IPS-NIHi11 (cell line): ENCODE data around the gene NPW.

Experiments
- DNase-seq: peaks from one replicate; pipeline ENCODE4 v3.0.0; 2012; ENCODE audit warnings: mixed read lengths, low spot score

The NPW gene

DNA sequence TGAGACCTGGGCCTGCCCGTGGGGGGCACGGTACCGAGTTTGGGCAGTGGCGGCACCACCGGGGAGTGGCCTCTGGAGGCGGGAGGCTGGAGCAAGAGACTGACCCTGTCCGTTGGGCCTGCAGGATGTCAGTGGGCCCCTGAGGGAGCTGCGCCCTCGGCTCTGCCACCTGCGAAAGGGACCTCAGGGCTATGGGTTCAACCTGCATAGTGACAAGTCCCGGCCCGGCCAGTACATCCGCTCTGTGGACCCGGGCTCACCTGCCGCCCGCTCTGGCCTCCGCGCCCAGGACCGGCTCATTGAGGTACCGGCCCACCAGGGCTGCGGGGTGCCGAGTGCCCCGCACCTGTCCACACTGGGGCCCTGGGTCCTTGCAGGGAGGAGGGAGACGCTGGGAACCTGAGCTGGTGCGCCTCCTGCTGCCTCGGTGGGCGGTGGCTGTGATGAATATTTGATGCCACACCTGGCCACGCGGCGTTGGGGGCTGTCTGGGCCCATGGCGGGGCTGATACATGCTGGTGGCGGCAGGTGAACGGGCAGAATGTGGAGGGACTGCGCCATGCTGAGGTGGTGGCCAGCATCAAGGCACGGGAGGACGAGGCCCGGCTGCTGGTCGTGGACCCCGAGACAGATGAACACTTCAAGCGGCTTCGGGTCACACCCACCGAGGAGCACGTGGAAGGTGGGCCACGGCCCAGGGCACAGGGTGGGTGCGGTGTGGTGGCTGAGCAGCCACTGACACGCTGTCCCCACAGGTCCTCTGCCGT, 16.8 kb downstream of the NPW start:
- DNase-seq, result no peak

DNA sequence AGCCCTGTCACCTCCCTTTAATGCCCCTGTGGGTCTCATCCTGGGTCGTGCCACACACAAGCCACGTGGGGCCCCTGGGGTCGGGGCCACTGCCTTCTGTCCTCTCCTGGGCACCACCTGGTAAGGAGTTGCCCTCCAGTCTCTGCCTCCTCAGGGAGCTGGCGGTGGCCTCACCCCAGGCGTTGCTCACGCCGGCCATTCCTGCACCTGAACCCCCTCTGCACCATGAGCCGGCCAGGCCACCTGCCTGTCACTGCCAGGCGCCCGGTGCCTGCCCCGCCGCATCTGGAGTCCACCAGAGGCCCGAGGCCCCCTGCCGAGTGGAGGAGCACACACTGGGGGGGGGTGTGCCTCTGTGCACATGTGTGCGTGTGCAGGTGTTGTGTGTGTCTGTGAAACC, 17.5 kb downstream of the NPW start:
- DNase-seq, result no peak

DNA sequence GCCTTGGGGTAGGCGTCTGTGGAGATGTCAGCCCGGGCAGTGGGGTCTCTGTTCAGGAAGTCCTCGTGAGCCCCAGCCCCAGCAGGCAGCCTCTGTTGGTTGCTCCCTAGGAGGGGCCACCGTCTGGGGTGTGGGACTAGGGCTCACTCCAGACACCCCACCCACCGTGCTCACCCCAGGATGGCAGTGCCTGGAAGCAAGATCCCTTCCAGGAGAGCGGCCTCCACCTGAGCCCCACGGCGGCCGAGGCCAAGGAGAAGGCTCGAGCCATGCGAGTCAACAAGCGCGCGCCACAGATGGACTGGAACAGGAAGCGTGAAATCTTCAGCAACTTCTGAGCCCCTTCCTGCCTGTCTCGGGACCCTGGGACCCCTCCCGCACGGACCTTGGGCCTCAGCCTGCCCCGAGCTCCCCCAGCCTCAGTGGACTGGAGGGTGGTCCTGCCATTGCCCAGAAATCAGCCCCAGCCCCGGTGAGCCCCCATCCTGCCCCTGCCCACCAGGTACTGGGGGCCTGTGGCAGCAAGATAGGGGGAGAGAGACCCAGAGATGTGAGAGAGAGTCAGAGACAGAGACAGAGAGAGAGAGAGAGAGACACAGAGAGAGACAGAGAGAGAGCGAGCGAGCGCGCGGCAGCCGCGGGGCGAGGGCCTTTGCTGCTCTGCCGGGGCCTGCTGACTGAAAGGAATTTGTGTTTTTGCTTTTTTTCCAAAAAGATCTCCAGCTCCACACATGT, 18.2 kb downstream of the NPW start:
- DNase-seq, result no peak

DNA sequence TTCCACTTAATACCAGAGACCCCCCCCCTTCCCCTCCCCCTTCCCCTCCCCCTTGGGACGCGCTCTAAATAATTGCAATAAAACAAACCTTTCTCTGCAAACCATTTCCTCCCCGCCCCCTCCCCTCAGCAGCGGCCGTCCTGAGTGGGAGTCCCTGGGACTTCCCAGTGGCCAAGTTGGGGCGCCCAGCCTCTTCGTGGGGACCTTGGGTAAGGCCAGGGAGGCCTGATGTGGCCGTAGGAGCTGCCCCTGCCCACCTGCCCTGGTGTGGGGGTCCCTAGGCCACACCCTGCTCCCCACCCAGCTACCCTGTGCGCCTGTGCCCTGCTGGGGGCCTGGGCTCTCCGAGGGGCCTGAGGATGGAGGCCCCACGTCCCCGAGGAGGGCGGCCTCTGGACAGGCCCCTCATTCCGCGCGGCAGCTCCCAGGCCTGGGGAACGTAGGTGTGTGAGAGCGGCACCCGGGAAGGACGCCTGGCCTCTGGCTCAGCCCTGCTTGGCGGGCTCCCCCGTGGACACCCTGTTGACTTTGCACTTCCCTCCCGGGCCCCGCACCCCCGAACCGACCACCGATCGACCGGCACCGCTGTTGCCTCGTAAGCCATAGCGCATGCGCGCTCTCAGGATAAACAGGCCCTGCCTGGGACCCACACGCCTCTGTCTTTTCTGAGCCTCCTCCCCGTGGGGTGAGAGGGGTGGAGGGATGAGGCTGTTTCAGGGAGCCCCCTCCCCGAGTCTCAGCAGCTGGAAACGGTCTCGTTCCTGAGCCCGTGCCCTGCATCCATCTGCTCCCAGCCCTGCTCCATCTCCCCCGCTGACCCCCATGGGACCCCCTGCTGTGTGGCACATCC, 19.0 kb downstream of the NPW start:
- DNase-seq, result no peak

DNA sequence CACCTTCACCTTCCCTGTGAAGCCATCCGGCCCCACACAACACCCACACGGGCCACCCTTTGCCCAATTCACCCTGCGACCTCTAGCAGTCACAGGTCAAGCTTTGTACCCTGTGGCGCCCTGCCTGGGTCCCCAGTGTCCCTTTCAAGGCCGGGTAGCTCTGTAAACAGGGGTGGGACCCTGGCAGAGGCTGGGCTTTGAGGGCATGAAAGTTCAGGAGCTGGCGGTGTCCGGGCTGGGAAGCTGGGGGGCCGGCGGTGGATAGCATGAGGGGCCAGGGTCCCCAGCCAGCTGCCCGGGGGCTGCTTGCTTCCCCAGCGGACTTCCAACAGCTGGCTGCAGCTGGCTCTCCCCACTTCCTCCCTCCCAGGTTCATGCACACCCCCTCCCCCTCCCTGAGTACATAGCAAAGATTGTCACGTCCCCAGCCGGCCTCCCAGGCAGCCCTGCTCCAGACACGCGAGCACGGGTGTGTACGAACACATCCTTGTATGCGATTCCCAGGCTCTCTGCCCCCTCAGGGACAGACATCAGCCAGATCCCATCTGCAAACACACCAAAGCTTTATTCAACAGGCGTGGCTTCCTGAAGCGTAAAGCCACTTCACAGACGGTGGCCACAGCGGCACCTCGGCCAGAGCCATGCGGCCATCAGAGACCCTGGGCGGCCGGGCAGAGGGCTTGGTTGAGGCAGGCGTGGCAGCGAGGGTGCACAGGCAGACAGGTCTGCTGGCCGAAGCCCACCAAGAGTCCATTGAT, 19.9 kb downstream of the NPW start:
- DNase-seq, result no peak

DNA sequence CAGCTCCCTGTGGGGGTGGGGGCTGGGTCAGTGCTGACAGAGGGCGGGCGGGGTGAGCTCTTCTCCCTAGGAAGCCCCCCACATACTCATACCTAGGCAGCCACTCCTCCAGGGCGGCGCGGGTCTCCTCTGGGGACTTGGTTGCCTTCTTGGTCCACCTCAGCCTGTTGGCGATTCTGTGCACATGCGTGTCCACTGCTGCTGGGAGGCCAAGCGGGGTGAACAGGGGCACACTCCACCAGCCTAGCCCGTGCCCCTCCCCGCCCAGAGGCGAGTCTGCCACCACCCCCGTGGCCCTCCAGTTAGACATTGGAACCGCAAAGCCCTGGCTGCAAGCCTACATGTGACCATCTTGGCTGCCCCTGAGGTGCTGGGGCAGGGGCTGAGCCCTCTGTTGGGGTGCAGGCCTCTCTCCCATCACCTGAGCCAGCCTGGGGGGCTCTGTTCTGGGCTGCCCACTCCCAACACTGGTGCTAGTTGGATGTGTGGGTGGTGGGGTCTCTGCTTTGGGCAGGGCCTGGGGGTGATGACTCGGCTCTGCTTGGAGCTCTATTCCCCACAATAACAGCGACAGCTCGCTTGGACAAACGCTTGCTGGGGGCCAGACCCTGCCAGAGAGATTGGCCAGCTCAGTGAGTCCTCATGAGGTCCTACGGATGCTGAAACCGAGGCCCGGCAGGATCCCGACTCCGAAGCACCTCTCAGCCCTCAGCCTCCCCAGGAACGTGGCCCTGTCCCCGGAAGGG, 20.6 kb downstream of the NPW start:
- no peak for DNase-seq

DNA sequence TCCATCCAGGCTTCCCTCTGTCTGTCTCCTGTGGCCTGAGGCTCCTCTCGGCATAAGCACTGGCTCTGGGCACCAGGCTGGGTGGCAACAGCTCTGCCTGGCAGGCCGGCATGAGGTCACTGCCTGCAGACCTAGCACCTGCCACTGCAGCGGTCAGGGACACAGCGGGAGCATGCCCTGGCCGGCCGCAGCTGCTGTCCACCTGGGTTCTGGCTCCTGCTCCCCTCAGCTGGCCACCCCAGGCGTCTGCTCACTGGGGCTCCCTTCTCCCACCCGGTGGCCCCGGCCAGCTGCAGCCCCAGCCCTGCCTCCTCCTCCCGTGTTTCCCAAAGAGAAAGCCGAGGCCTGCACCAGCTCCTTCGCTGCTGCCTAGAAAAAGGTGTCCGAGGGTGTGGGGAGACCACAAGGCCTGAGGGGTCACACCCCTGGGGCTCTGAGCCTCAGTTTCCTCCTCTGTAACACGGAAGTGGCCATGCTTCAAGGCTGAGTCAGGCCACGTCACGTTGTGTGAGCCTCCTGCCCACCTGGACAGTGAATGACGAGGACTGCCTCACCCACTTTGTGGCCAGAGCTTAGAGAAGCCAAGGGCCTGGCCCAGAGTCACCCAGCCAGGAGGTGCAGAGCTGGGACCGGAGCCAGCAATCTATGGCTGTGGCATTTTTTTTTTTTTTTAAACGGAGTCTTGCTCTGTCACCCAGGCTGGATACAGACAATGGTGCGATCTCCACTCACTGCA, 21.4 kb downstream of the NPW start:
- DNase-seq, result no peak

DNA sequence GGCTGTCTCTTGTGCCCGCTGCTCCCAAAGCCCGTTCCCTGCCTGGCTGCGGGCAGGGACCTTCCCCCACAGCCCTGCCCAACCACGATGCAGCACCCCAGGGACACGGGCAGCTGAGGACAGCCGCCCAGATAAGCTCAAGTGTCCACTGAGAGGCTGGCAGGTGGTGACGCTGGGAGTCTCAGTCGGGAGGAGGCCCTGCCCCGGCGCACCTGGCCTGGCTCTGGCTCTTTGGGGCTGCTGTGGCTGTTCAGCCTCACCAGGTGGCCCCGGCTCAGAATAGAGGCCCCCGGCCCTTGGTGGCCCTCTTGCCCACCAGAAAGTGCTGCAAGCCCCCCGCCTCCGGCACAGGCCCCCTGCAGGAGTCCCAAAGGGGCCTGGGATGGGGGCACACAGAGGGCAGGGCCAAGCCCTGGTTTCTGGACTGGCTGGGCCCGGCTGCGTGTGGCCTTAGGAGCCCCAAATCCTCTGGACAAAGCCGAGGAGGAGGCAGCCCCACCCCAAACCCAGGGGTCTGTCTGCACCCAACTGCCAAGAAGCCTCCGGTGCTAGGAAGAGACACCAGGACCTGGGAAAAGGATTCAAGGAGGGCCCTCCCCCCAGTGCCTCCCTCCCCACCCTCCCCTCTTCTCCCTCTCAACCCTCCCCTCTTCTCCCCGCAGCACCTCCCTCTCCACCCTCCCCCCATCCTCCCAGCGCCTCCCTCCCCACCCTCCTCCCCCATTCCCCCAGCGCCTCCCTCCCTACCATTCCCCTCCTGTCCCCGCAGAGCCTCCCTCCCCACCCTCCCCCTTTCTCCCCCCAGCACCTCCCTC, 22.8 kb downstream of the NPW start:
- DNase-seq, result no peak

DNA sequence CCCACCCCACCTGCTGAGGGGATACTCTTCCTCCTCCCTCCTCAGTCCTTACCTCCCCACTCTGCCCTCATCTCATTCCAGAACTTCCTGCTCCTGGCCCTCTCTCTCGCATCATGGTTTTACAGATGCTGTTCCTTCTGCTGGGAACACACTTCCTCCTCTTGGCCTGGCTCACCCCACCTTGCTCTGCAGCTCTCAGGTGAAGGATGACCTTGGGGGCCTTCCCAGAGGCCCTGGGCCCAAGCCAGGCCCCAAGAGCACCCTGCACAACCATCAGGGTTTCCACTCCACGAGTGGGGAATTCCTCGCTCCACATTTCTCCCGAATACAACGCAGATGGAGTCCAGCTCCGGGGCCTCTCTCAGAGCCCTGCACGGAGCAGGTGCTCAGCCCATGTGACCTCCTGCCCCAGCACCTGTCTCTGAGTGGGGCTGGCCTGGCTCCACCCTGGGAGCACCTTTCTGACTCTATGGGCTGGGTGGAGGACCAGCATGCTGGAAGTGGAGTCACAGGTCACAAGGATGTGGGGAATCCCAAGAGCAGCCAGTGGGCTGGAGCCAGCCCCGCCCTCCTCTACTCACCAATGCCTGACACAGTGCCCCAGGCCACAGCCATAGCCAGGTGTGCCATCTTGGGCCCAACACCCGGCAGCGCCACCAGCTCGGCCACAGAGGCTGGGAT, 23.5 kb downstream of the NPW start:
- DNase-seq, result no peak

DNA sequence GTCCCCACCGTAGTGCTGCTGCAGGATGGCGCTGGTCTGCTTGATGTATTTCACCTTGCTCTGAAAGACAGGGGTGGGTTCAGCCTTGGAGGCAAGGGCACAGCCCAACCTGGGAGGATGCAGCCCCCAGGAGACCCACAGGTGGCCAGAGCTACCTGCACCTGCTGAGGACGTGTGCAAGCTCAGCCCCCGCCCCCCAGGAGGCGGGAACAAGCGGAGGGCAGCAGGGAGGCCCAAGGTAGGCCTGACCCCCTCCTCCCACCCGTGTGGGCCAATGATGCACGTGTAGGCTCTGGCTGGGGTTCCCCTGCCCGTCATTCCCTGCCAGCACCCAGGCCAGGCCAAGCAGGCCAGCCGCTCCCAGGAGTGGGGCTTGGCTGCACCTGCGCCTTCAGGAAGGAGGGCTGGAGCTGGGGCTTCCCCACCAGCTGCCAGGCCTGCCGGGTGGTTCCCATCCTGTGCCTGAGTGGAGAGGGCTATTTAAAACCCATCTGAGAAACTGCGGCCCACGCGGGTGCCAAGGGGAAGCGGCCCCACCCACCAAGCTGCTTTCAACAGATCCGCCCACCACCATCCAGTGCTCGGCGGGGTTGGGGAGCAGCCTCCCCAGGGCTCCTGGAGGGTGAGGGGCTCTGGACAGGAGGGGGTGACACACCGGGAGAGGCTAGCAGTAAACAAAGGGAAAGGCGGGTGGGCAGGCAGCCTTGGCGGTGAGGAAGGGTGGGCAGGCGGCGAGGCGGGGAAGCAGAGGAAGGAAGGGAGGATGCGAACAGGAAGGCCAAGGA, 24.3 kb downstream of the NPW start:
- no peak for DNase-seq

DNA sequence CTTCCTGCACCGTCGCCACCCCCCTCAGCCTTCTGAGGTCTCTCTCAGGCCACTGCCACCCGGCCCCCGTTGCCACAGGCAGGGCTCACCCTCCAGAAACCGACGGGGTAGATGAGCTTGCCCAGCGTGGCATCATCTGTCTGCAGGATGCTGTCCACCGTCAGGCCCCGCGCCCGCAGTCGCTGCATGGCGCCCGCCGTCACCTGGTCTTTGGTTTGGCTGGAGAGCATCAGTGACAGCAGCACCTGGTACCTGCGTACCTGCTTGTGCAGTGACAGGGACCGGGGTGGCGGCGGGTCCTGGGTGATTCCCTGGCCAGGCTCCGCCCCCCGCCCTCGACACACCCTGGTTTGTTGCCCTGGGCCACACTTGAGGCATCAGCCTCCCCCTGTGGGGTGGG, 25.0 kb downstream of the NPW start:
- DNase-seq, result no peak

DNA sequence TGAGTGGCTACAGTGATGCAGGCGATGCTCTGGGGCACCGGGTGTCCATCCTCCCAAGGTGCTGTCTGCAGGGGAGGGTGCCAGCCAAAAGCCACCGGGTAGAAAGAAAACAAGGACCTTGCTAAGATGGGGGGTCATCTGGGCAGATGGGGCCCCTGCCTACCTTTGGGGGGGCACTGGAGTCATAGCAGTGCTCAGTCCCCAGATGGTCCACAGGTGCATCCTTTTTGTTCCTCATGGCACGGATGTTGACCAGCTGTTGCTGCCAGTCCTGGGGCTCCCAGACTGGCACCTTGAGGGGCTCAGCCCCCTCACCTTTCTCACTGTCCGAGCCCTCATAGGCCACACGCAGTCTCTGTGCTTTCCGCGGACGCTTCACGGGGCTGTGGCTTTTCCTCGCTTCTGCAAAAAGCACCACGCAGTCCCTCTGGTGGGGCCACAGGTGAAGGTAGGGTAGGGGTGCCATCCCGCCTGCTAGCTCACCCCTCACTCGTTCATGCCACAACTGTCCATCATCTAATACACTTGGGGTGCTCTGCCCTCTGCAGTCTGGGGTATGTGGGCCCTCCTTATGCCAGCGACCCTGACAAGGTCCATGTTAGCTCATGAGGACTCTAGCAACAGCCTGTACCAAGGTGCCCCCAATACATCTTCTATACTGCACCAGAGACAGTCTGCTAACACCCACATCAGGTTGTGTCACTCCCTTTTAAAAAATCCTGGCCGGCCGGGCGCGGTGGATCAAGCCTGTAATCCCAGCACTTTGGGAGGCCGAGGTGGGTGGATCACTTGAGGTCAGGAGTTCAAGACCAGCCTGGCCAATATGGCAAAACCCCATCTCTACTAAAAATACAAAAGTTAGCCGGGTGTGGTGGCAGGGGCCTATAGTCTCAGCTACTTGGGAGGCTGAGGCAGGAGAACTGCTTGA, 26.6 kb downstream of the NPW start:
- DNase-seq, result no peak

DNA sequence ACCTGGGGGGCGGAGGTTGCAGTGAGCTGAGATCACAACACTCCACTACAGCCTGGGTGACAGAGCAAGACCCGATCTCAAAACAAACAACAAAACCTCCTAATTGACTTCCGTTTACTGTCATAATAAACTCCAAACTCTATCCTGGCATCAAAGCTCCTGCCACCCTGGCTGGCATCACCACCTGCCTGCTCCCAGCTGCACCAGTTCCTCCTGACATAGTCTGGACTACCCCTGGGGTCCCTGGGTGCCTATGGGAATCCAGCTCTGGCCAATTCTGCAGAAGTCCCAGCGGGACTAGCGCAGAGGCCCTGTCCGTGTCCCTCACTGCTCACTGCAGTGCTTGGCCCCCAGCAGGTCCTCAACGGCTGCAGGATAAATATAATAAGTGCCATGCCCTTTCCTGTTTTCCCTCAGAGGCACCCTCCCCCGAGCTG, 27.3 kb downstream of the NPW start:
- DNase-seq, result no peak

DNA sequence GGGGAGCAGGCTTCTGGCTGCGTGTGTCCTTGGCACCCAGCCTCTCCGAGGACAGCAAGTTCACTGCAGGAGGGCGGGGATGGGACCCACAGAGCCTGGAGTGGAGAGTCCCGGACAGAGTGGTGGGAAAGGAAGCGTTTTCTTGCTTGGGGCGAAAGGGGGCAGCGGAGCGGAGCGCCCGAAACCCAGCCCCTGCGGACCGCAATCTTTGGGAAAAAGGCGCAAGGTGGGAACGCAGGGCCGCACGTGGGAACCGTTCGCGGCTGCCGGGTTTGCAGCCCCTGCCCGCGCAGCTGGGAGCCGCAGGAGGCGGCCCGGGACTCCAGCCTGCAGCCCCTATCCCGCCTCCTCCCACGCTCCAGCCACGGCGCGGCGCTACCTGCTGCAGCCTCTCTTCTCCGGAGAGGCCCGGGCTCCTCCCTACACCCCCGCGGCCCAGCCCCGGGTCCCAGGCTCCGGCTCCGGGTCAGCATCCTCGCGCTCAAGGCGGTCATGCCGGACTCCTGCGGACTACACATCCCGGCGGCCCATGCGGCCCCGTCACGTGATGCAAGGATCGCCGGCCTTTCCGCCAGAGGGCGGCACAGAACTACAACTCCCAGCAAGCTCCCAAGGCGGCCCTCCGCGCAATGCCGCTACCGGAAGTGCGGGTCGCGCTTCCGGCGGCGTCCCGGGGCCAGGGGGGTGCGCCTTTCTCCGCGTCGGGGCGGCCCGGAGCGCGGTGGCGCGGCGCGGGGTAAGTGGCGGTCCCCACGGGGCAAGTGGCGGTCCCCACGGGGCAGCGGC, 27.9 kb downstream of the NPW start, which contains the start of the genes NTHL1 and TSC2:
NTHL1 (minus strand) TSS at position 505 of the 786 bp plus-strand sequence; CDS start at position 494, 11 bp downstream.
TSC2 (plus strand) TSS at position 656 of the 786 bp plus-strand sequence. CDS start 631 bp downstream, outside the sequence.
- DNase-seq, result peak; percentile 98

DNA sequence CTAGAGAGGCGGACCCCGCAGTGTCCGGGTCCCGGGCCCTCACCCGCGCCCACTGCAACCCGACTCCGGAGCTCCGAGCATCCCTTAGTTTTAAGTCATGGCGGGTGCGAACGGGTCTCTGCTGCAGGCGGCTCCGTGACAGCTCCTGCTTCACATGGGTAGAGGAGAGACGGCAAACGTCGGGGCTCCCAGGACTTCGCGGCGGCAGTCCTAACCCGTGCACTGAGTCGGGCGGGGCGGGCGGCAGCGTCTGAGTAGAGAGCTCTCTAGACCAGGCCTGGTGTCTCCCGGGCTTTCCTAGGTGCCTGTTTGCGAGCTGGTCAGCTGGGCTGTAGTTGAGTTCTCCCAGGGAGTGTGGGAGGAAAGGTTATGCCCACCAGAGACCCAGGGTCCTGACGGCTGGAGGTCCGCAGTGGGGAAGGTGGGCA, 28.5 kb downstream of the NPW start:
- DNase-seq, result no peak

DNA sequence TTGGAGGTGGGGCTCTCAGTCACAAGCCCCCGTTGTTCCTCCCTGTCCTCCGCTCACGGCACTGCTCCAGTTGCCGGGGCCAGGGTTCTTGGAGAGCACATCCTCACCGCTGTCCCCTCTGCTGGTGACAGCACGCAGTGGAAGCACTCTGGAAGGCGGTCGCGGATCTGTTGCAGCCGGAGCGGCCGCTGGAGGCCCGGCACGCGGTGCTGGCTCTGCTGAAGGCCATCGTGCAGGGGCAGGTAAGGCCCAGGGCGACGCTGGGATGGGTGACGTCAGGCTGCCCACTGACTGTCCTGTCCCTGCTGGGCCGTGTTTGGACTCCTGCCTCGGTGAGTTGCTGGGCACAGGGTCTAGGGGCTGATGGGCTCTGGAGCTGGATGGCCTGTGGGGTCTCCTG, 33.6 kb downstream of the NPW start:
- DNase-seq, result no peak
